CD4-positive, alpha-beta T cell (primary cell): ENCODE data around the gene SLC39A9. TPM values are rescaled to one million over a fixed set of nuclear protein-coding genes. Genes with fewer than 3 reads are reported as not detected.

Experiments
- ATAC-seq: fragments of 200-7000 bp; cut with Tn5 transposase; one replicate; pipeline ENCODE4 v1.10.0; 2022; ENCODE audit warnings: mild to moderate bottlenecking; ENCODE audit not compliant: poor library complexity
- CTCF ChIA-PET: fragments of 350-600 bp; sonication (Branson Sonifier 250); formaldehyde crosslinking; loops from one replicate; lab custom pipeline; 2021; ENCODE audit warnings: antibody characterized with exemption, inconsistent platforms; lab: Charles Lee
- POLR2A ChIA-PET: fragments of 350-600 bp; sonication (Branson Sonifier 250); formaldehyde crosslinking; loops from one replicate; lab custom pipeline; 2021; ENCODE audit warnings: antibody characterized with exemption, inconsistent platforms; lab: Charles Lee
- DNase-seq, 14 experiments: peaks; one replicate each; pipeline ENCODE4 v3.0.0-alpha.2; 2013 to 2020; ENCODE audit warnings: mixed read lengths in 2 of 14
- H3K27ac ChIP-seq, 2 donors: one replicate each; pipeline versions ENCODE4 v1.5.1 to v1.7.0; 2013; ENCODE audit warnings: low read length in 2 of 2, low read depth in 1 of 2, mild to moderate bottlenecking in 1 of 2
- H3K27me3 ChIP-seq, 2 experiments: 1 replicate in 1 of 2; 2 replicates in 1 of 2; pipeline versions ENCODE4 v1.6.1 to v1.7.0; 2013; ENCODE audit warnings: low read length in 2 of 2, control low read depth in 1 of 2, mild to moderate bottlenecking in 1 of 2, moderate library complexity in 1 of 2; ENCODE audit not compliant: insufficient read depth in 2 of 2, control insufficient read depth in 1 of 2
- H3K36me3 ChIP-seq: one replicate; pipeline ENCODE4 v1.6.1; 2013; ENCODE audit warnings: low read length, control low read depth; ENCODE audit not compliant: insufficient read depth
- H3K4me1 ChIP-seq: one replicate; pipeline ENCODE4 v1.6.1; 2013; ENCODE audit warnings: low read length, control low read depth; ENCODE audit not compliant: insufficient read depth
- H3K4me3 ChIP-seq: one replicate; pipeline ENCODE4 v1.5.1; 2013; ENCODE audit warnings: mild to moderate bottlenecking, low read length, moderate library complexity
- H3K9me3 ChIP-seq, 2 experiments: 1 replicate in 1 of 2; 2 replicates in 1 of 2; pipeline versions ENCODE4 v1.6.1 to v1.7.0; 2013; ENCODE audit warnings: low read length in 2 of 2, mild to moderate bottlenecking in 2 of 2, control low read depth in 1 of 2, moderate library complexity in 1 of 2; ENCODE audit not compliant: control insufficient read depth in 1 of 2, insufficient read depth in 1 of 2
- H3K27ac Mint-ChIP-seq: one replicate; pipeline ENCODE4 v1.8.0; 2020; ENCODE audit warnings: mixed read lengths
- H3K27me3 Mint-ChIP-seq: one replicate; pipeline ENCODE4 v1.8.0; 2021; ENCODE audit warnings: mixed read lengths
- H3K36me3 Mint-ChIP-seq: one replicate; pipeline ENCODE4 v1.8.0; 2021; ENCODE audit warnings: low read depth, mixed read lengths
- H3K4me1 Mint-ChIP-seq: one replicate; pipeline ENCODE4 v1.8.0; 2021; ENCODE audit warnings: low read depth, mixed read lengths
- H3K4me3 Mint-ChIP-seq: one replicate; pipeline ENCODE4 v1.8.0; 2020; ENCODE audit warnings: mild to moderate bottlenecking, mixed read lengths
- H3K9me3 Mint-ChIP-seq: one replicate; pipeline ENCODE4 v1.8.0; 2020; ENCODE audit warnings: mixed read lengths
- CTCF ChIP-seq: fragments of 200-600 bp; IDR thresholded peaks from one replicate; pipeline ENCODE4 v1.8.0; 2022; ENCODE audit warnings: antibody characterized with exemption, mild to moderate bottlenecking
- intact Hi-C, 2 experiments: fragments of 100-400 bp; cut with DNase I in 1 of 2; cut with micrococcal nuclease in 1 of 2; formaldehyde crosslinking; loops; one replicate each; pipeline versions ENCODE4 v1.15.1 to v1.9.0; 2023 to 2025; cut with DNase I, micrococcal nuclease
- total RNA-seq, 174 experiments: library from RNA in 2 of 174; stranded (reverse) in 2 of 174; gene quantifications; one replicate each; pipeline ENCODE4 v1.2.3 and lab custom pipeline; 2021 to 2026

SLC39A9 gene
- total RNA-seq, 2 experiments from 2014 or later: 19.5 to 20.5 TPM

DNA sequence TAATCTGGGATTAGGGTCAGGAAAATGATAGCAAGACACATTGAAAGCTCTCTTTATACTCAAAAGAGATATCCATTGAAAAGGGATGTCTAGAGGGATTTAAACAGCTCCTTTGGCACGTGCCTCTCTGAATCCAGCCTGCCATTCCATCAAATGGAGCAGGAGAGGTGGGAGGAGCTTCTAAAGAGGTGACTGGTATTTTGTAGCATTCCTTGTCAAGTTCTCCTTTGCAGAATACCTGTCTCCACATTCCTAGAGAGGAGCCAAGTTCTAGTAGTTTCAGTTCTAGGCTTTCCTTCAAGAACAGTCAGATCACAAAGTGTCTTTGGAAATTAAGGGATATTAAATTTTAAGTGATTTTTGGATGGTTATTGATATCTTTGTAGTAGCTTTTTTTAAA lies 60.6 kb downstream of the SLC39A9 start:
- DNase-seq (no peak), ATAC-seq (no peak)
- CTCF ChIA-PET: interaction anchor here (0.9 to 1.5 kb wide), 4 partner anchors 10 to 329 kb away, joined by 3 to 6 read pairs (median 4); no protein-coding TSS in a partner anchor
- Histone ChIP-seq H3K4me1 (no peaks in the 10 kb centered on the region), H3K27ac (no peak overlapping the region), H3K36me3 (peaks cover 40% of the 10 kb centered on the region), H3K9me3 (no peaks in the 10 kb centered on the region), H3K4me3 (no peak overlapping the region), H3K27me3 (no peaks in the 10 kb centered on the region)
- Mint-ChIP-seq H3K27ac (no peak overlapping the region), H3K4me1 (no peaks in the 10 kb centered on the region), H3K4me3 (no peak overlapping the region), H3K9me3 (no peaks in the 10 kb centered on the region), H3K36me3 (peaks cover 80% of the 10 kb centered on the region), H3K27me3 (no peaks in the 10 kb centered on the region)
- no peak for TF ChIP-seq CTCF
- intact Hi-C loops: loop anchor here in 1 of 2 experiments (2.0 kb wide), 1 partner anchor 328 kb away; no protein-coding TSS in a partner anchor
- POLR2A ChIA-PET: interaction anchor here (1.4 kb wide), 1 partner anchor 61 kb away, joined by 5 read pairs; the partner anchor contains the start of genes ERH and SLC39A9

- no peaks in the 10 kb centered on the region for H3K27me3 ChIP-seq
- H3K9me3 ChIP-seq: no peaks in the 10 kb centered on the region
- Mint-ChIP-seq H3K27ac (no peak overlapping the region), H3K27me3 (no peaks in the 10 kb centered on the region), H3K36me3 (peaks cover 70% of the 10 kb centered on the region), H3K9me3 (no peaks in the 10 kb centered on the region), H3K4me1 (no peaks in the 10 kb centered on the region), H3K4me3 (no peak overlapping the region)
- DNase-seq (peak in 13 of 14 experiments; percentile 4 to 77 (median 29)), ATAC-seq (peak; percentile 81)
- H3K36me3 ChIP-seq: peaks cover 39% of the 10 kb centered on the region
- peak; percentile 80 for TF ChIP-seq CTCF
- no peak overlapping the region for H3K4me3 ChIP-seq
- POLR2A ChIA-PET: interaction anchor here (1.4 kb wide), 1 partner anchor 62 kb away, joined by 5 read pairs; the partner anchor contains the start of genes ERH and SLC39A9
- no peak overlapping the region for H3K27ac ChIP-seq
- CTCF ChIA-PET: interaction anchor here (1.0 to 1.5 kb wide), 4 partner anchors 11 to 330 kb away, joined by 3 to 6 read pairs (median 4); partner anchors contain the start of genes ERH and SLC39A9
- intact Hi-C loops: loop anchor here (1.0 to 5.0 kb wide), 3 partner anchors 218 to 598 kb away; no protein-coding TSS in a partner anchor
- no peaks in the 10 kb centered on the region for H3K4me1 ChIP-seq
These were observed 61.7 kb downstream of the SLC39A9 start for GRCh38 chr14:69460093-69460701.

DNA sequence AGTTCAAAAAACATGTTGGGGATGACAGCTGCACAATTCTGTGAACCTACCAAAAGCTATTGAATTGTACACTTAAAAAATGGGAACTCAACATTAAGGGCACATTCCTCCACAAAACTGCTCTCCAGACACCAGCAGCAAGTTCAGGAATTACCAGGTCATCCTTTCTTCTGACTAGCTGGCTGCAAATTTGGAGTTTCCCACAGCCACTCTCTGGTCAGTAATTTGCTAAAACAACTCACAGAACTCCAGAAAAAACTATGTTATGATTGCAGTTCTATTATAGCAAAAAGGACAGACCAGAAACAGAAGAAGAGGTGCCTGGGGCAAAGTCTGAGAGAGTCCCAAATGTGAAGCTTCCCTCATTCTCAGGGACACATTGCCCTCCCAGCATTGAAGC lies 65.9 kb downstream of the SLC39A9 start:
- Histone ChIP-seq H3K36me3 (peaks cover 14% of the 10 kb centered on the region), H3K4me3 (no peak overlapping the region), H3K27ac (no peak overlapping the region), H3K27me3 (no peaks in the 10 kb centered on the region), H3K4me1 (no peaks in the 10 kb centered on the region), H3K9me3 (no peaks in the 10 kb centered on the region)
- H3K36me3 Mint-ChIP-seq: peaks cover 34% of the 10 kb centered on the region
- no peaks in the 10 kb centered on the region for H3K9me3 Mint-ChIP-seq
- no peaks in the 10 kb centered on the region for H3K4me1 Mint-ChIP-seq
- DNase-seq (no peak), ATAC-seq (no peak)
- H3K27ac Mint-ChIP-seq: no peak overlapping the region
- no peak for TF ChIP-seq CTCF
- intact Hi-C loops: loop anchor here (5.0 kb wide), 1 partner anchor 602 kb away; no protein-coding TSS in a partner anchor
- CTCF ChIA-PET: interaction anchor here (1.5 kb wide), 1 partner anchor 221 kb away, joined by 3 read pairs; no protein-coding TSS in a partner anchor
- POLR2A ChIA-PET: no interaction called here
- H3K27me3 Mint-ChIP-seq: no peaks in the 10 kb centered on the region
- H3K4me3 Mint-ChIP-seq: no peak overlapping the region
